Natural killer cell (primary cell): ENCODE data around the gene ARMC5. TPM values are rescaled to one million over a fixed set of nuclear protein-coding genes. Genes with fewer than 3 reads are reported as not detected.

Experiments
- ATAC-seq, 3 donors: fragments of 150-1000 bp in 2 of 3; fragments of 200-7000 bp in 1 of 3; cut with Tn5 transposase; 1 replicate in 1 of 3; 2 replicates in 2 of 3; pipeline ENCODE4 v1.10.0; 2021; ENCODE audit warnings: mild to moderate bottlenecking in 2 of 3, moderate library complexity in 2 of 3
- DNase-seq, 2 donors: peaks; one replicate each; pipeline versions ENCODE4 v3.0.0 to v3.0.0-alpha.2; 2013 to 2021; ENCODE audit warnings: mixed read lengths in 1 of 2
- H3K27ac ChIP-seq: one replicate; pipeline ENCODE4 v1.5.1; 2013; ENCODE audit warnings: mild to moderate bottlenecking, low read length
- H3K27me3 ChIP-seq: one replicate; pipeline ENCODE4 v1.6.1; 2013; ENCODE audit warnings: low read length; ENCODE audit not compliant: control insufficient read depth, insufficient read depth
- H3K36me3 ChIP-seq: one replicate; pipeline ENCODE4 v1.6.1; 2013; ENCODE audit warnings: low read length; ENCODE audit not compliant: control insufficient read depth, insufficient read depth
- H3K4me1 ChIP-seq: one replicate; pipeline ENCODE4 v1.6.1; 2013; ENCODE audit warnings: low read length; ENCODE audit not compliant: control insufficient read depth, insufficient read depth
- H3K4me3 ChIP-seq: one replicate; pipeline ENCODE4 v1.5.1; 2013; ENCODE audit warnings: low read length
- H3K9me3 ChIP-seq: one replicate; pipeline ENCODE4 v1.6.1; 2013; ENCODE audit warnings: low read length; ENCODE audit not compliant: control insufficient read depth, insufficient read depth
- H3K27ac Mint-ChIP-seq, 2 donors: one replicate each; pipeline ENCODE4 v1.8.0; 2022; ENCODE audit warnings: mild to moderate bottlenecking in 2 of 2, mixed read lengths in 2 of 2, moderate library complexity in 1 of 2
- H3K27me3 Mint-ChIP-seq, 2 donors: one replicate each; pipeline ENCODE4 v1.8.0; 2022; ENCODE audit warnings: low read depth in 2 of 2, mixed read lengths in 2 of 2
- H3K36me3 Mint-ChIP-seq: one replicate; pipeline ENCODE4 v1.8.0; 2022; ENCODE audit warnings: mixed read lengths
- H3K4me1 Mint-ChIP-seq, 2 donors: one replicate each; pipeline ENCODE4 v1.8.0; 2022; ENCODE audit warnings: mixed read lengths in 2 of 2
- H3K4me3 Mint-ChIP-seq: one replicate; pipeline ENCODE4 v1.8.0; 2022; ENCODE audit warnings: mild to moderate bottlenecking, moderate library complexity, mixed read lengths
- H3K9me3 Mint-ChIP-seq, 2 donors: one replicate each; pipeline ENCODE4 v1.8.0; 2022; ENCODE audit warnings: mixed read lengths in 2 of 2
- CTCF ChIP-seq: fragments of 200-600 bp; IDR thresholded peaks from one replicate; pipeline ENCODE4 v1.8.0; 2022; ENCODE audit warnings: antibody characterized with exemption
- WGBS: methylation state at CpG from one replicate; pipeline ENCODE4 v1.1.7; 2013; ENCODE audit warnings: missing lambda C conversion rate; ENCODE audit not compliant: insufficient coverage; 5-methylcytosine and 5-hydroxymethylcytosine counted together
- intact Hi-C: fragments of 100-400 bp; cut with micrococcal nuclease; formaldehyde crosslinking; loops from one replicate; pipeline ENCODE4 v1.14.2; 2022
- total RNA-seq, 4 donors: library from RNA; stranded (reverse); fragments of 120-200 nt in 1 of 4; gene quantifications; one replicate each; pipeline versions ENCODE4 v1.2.3 to v1.2.4, GENCODE V29; 2013 to 2022

The ARMC5 gene
- total RNA-seq, 3 donors from 2014 or later (not counting 1 experiment from before 2014, with no cell fraction given), result 10.4 to 22.8 (median 16.6) TPM

- no peak for ATAC-seq
- H3K4me1 Mint-ChIP-seq, result peaks cover 5 to 21% of the 10 kb centered on the region in 2 donors
- intact Hi-C loops, result no loop called here
- H3K27me3 Mint-ChIP-seq, result peaks cover 0 to 9% of the 10 kb centered on the region in 2 donors
- DNase-seq, result no peak
- H3K36me3 Mint-ChIP-seq, result no peaks in the 10 kb centered on the region
- no peak overlapping the region for H3K27ac Mint-ChIP-seq
- no peak overlapping the region for H3K4me3 Mint-ChIP-seq
- no peaks in the 10 kb centered on the region for H3K36me3 ChIP-seq
- no peak overlapping the region for H3K4me3 ChIP-seq
- H3K9me3 Mint-ChIP-seq, result no peaks in the 10 kb centered on the region
- no peak overlapping the region for H3K27ac ChIP-seq
- peaks cover 24% of the 10 kb centered on the region for H3K4me1 ChIP-seq
- WGBS, result 91% methylated on average over 3 of the region's 3 CpGs
- TF ChIP-seq CTCF, result no peak
- no peaks in the 10 kb centered on the region for H3K9me3 ChIP-seq
- no peaks in the 10 kb centered on the region for H3K27me3 ChIP-seq
Observed at GRCh38 chr16:31478956-31479355, 19.7 kb downstream of the ARMC5 start.

- H3K4me3 ChIP-seq, result no peak overlapping the region
- Mint-ChIP-seq H3K27ac (no peak overlapping the region), H3K4me1 (peaks cover 5 to 21% of the 10 kb centered on the region in 2 donors), H3K27me3 (peaks cover 0 to 9% of the 10 kb centered on the region in 2 donors), H3K9me3 (no peaks in the 10 kb centered on the region), H3K36me3 (no peaks in the 10 kb centered on the region), H3K4me3 (peak overlapping the region; percentile 22)
- TF ChIP-seq CTCF, result no peak
- intact Hi-C loops, result no loop called here
- no peaks in the 10 kb centered on the region for H3K9me3 ChIP-seq
- DNase-seq (no peak), ATAC-seq (no peak)
- H3K4me1 ChIP-seq, result peaks cover 24% of the 10 kb centered on the region
- H3K36me3 ChIP-seq, result no peaks in the 10 kb centered on the region
- H3K27me3 ChIP-seq, result no peaks in the 10 kb centered on the region
- WGBS, result 95% methylated on average over 9 of the region's 9 CpGs
- H3K27ac ChIP-seq, result no peak overlapping the region
Observed at GRCh38 chr16:31479751-31480150, 20.4 kb downstream of the ARMC5 start.

- WGBS, result 45% methylated on average over 7 of the region's 7 CpGs
- no peak overlapping the region for H3K4me3 Mint-ChIP-seq
Observed at GRCh38 chr16:31480851-31481536, 21.7 kb downstream of the ARMC5 start.

More at GRCh38 chr16:31480851-31481536, 21.7 kb downstream of the ARMC5 start:
- Histone ChIP-seq H3K4me1 (peaks cover 18% of the 10 kb centered on the region), H3K4me3 (no peak overlapping the region), H3K27me3 (no peaks in the 10 kb centered on the region), H3K36me3 (no peaks in the 10 kb centered on the region), H3K27ac (no peak overlapping the region), H3K9me3 (no peaks in the 10 kb centered on the region)
- Mint-ChIP-seq H3K27me3 (peaks cover 5 to 12% of the 10 kb centered on the region in 2 donors), H3K27ac (no peak overlapping the region), H3K4me1 (peaks cover 5 to 20% of the 10 kb centered on the region in 2 donors), H3K9me3 (no peaks in the 10 kb centered on the region), H3K36me3 (no peaks in the 10 kb centered on the region)
- TF ChIP-seq CTCF, result no peak
- DNase-seq, result no peak
- intact Hi-C loops, result no loop called here
- ATAC-seq, result no peak
